ENCODE results near the gene LRCH4. TPM values are rescaled to one million over a fixed set of nuclear protein-coding genes. Genes with fewer than 3 reads are reported as not detected.

The LRCH4 gene
- polyA plus RNA-seq, 12 donors: 16.7 to 39.5 (median 23.7) TPM; not detected in 1

DNA sequence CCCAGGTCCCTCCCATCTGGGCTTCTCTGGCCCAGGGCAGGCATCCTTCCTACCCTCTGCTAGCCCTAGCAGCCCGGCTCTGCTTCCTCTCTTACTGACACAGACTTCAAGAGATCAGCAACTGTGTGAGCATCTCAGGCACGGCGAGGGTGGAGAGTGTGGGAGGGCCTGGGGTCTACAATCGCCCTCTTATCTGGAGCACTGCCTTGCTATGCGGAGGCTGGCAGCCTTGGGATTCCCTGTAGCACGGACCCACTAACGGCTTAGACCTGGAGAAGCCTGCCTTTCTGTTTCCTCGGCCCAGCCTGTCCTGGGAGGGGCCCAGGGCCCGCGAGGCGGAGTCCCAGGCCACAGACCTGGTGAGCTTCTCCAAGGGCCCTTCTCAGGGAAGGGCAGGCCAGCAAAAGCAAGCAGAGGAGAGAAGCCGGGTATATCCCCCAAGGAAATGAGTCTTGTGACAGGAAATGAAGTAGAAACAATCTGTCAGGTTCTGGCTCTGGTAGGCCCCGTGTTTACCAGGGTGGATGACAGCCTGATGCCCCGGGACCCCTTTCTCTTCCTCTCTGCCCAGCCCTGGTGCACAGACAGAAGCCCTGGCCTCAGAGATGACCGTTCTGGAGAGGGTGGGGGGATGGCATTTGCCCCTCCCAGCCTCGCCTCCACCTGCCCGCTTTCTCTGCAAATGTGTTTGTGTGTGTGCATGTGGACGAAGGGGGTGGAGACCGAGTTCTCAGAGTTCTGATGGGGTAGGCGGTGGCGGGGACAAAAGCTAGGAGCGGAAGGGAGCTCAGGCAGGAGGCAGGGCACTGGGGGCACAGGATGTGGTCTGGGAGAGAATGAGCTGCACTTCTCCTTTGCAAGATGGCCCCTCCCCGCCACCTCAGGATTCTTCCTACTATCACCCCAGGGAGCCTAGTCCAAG is 2.5 kb downstream of the LRCH4 start:
- DNase-seq: no peak

DNA sequence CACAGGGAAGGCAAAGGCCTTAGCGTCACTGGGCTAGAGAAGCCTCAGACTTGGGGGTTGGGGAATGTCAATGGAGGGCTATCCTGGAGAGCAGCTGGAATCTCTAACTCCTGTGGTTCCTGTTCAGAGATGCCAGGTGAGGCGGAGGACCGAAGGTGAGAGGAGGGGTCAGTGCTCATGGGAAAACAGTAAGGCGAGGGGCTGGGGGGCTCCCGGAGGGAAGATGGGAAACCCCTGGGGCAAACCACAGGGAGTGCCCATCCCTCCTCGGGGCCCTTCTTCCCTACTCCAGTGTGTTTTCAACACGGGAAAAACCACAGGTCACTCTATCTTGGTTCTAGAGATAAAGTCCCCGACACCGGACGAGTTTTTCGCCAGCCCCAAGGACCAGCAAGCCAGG is 3.3 kb downstream of the LRCH4 start:
- no peak for DNase-seq

DNA sequence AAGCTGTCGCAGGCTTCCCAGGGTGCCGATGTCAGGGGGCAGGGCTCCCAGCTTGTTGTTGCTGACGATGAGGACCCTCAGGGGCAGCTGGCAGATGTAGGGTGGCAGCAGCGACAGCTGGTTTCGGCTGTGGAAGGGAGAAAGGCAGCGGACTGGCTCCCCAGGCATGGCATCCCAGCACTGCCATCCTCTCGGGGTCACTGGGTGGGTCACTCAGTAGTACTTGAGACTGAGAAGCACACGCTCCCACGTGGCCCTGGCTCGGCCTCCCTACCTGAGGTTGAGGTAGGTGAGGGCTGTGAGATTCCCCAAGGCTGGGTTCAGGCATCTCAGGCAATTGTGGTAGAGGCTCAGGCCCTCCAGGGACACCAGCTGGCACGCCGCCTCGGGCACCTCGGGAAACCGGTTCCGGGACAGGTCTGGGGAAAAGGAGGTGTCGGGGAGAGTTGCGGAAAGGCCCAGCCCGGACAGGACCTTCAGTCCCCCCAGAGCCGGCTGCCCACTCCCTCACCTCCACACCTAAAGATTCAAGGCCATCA is 3.8 kb downstream of the LRCH4 start:
- no peak for DNase-seq

DNA sequence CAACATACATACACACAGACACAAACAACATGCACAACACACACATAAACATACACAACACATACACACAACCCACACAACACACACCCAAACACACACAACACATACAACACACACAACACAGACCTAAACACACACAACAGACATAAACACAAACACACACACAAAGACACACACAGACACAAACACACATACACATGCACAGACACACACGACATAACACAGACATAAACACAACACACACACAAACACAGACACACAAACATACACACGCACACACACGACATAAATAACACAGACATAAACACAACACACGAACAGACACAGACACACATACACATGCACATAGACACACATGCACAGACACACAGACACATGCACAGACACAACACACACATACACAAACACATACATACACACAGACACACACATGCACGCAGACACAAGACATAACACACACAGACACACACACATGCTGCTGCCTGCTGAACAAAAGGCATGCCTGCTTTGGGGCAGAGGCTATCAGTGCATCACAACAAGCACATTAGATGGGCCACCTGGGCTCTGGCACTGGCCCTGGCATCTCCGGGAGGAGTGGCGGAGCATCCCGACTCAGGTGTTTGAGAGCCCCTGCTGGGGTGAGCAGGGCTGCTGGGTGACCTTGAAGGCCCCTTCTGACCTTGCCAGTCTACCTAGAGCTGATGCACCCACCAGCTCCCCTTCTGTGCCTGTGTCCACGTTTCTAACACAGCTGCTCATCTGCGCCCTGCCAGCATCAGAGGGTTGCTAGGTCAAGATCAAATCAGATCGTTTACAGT is 5.3 kb downstream of the LRCH4 start:
- no peak for DNase-seq

DNA sequence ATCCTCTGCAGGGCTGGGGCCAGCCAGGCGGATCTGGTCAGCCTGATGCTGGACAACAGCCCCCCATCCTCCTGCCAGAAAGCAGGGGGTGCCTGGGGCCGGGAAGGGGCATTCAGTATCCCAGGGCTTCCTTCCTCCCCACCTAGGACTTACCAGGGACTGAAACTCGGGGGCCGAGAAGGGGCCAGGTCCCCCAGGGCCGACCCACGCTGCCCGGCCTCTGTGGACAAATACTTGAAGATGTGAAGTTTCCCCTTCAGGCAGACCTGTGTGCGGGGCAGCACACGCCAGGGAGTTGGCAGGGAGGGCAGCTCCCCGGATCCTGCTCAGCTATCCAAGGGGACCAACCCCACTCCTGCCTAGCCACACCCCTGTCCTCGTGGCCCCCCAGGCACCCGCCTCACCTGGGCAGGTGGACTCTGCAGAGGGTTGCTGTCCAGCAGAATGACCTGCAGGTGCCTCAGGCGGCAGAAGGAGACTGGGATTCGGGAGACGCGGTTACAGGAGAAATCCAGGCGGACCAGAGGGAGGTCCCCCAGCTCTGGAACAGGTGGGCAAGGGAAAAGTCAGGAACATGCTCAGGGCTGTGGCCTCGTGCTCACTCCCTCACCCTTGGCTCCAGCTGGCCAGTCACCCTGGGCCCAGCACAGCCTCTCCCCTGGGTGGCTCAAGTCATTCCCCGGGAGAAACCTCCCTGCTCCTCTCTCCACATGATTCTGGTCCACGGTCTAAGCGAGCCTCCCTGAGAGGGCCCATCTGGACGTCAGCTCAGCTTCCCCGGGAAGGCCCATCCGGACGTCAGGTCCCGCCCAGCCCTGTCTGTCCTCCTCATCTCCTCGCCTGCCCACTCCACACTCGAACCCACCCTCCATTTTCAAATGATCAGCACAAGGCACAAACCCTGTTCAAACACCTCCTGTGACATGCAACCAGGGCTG is 7.4 kb downstream of the LRCH4 start:
- DNase-seq: no peak

DNA sequence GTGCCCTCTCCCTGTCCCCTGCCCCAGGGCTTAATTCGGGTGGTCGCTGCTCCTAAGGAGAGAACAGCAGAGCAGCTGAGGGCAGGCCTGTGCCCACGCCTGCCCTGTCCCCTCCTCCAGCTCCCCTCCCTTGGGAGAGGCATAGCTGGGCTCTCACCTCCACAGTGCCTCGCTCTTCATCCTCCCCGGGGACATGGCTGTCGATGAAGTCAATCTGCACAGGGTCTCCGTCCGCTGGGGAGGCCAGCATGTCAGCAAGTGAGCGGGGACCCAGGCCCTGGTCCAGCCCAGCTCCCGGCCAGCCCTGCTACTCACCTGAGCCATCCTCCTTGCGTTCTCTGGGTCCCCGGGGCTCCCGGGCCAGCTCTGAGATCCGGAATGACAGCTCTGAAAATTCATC is 8.4 kb downstream of the LRCH4 start:
- no peak for DNase-seq

DNA sequence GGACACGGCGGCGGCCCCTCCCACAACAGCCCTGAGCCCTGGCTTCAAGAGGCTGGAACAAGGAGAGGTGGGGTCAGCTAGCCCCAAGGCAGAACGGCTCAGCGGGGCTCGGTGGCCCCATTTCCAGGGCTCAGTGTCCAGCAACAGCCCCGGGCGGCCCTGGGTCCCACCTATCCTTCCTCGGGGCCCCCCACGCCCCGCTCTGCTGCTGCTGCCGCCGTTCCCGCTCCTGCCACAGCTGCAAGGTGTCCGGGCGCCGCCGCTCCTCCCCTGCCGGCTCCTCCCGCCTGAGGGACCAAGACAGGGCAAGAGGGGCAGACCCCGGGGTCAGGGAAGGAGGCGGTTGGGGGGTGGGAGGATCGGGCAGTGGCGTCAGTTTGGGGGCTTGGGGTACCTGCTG is 8.8 kb downstream of the LRCH4 start:
- DNase-seq: no peak

DNA sequence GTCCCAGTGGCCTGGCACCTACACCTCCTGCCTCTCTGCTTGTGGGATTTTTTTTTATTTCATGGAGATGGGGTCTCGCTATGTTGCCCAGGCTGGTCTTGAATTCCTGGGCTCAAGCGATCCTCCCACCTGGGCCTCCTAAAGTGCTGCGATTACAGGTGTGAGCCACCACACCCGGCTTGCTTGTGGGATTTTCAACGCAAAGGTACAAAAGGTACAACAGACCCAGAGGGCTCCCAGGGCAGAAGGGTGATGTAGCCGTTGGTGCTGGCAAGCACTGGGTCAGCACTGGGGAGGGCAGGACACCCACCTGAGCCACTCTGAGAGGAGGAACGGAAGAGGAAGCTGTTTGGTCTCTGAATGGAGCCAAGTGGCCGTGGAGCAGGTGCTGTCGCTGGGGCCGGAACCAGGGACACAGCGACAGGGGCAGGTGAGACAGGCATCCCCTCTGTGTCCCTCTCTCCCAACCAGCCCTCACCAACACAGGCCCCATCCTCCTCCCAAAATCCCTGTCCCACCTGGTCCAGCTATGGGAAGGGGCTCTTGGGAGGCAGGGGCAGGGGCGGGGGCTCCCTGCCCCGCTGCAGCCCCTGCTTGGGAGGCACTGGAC is 9.4 kb downstream of the LRCH4 start:
- DNase-seq: no peak

DNA sequence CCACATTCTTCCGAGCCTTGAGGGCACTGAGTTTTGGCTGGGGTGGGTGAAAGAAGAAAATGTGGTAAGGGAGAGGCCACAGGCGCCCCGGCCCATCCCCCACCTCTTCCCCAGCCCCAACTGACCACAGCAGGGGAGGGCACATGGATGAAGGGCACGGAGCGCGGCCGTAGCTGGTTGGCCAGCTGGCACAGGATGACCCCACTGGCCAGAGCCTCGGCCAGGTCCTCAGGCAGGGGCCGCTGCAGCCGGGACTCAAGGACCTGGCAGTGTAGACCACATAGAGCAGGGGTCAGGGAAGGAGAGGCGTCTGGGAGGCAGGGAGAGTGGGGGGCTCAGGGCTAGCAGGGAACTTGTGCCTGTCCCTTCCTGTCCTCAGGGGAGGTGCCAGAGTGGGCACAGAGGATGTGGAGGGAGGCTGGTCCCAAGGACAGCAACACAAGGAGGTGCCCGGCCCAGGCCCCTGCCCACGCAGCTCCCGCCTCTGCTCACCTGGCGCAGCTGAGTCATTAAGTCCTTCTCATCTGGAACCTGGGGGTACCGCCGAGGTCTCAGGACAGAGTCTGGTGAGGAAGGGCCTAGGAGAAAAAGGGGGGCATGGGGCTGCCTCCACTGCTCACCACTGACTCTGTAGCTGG is 10.1 kb downstream of the LRCH4 start:
- no peak for DNase-seq

DNA sequence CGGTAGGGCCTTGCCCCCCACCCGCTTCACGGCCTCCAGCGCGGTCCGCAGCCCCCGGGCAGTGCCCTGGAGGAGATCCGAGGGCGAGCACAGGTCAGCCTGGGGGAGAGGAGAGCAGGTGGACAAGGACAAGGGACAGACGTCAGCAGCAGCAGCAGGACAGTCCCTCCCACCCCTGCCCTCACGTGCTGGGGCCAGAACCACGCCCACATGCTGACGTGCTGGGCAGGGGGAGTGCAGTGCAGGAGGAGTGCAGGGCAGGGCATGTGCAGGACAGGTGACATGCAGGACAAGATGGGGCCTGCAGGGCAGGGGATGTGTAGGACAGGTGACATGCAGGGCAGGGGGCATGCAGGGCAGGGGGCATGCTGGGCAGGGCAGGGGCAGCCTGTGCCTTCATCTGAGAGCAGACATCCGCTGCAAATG is 10.7 kb downstream of the LRCH4 start:
- DNase-seq: no peak

DNA sequence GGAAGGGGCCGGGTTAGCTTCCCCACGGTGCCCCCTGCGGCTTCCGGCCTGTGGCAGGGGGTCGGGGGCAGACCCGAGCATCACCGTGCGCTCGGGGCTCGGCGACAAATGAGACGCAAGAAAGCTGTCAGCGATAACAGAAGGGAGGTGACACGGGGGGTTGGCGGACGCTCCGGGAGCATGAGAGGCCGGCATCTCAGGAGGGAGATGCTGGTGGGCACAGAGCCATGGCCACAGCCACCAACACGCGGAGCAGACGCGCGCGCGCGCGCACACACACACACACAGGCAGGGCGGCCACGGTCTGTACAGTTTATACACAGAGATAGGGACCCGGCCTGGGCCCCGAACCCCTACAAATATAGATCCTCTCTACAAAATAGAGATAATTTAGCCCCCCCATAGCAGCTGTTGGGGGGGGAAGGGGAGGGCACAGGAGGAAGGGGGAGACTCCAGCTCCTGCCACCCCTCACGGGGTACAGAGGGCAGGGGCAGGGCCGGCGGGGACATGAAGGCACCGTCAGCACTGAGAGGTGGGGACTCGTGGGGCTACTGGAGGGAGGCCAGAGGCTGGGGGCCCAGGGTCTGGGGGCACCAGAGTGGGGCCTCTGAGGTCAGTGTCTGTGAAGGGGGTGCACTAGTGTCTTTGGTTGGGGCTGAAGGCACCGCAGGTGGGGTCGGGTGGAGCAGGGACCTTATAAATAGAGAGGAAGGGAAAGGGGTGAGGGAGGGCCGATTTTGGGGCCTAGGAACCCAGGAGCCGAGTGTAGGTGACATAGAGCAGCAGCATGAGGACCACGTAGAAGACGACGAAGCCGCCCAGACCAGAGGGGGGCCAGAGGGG is 11.3 kb downstream of the LRCH4 start:
- DNase-seq: no peak

DNA sequence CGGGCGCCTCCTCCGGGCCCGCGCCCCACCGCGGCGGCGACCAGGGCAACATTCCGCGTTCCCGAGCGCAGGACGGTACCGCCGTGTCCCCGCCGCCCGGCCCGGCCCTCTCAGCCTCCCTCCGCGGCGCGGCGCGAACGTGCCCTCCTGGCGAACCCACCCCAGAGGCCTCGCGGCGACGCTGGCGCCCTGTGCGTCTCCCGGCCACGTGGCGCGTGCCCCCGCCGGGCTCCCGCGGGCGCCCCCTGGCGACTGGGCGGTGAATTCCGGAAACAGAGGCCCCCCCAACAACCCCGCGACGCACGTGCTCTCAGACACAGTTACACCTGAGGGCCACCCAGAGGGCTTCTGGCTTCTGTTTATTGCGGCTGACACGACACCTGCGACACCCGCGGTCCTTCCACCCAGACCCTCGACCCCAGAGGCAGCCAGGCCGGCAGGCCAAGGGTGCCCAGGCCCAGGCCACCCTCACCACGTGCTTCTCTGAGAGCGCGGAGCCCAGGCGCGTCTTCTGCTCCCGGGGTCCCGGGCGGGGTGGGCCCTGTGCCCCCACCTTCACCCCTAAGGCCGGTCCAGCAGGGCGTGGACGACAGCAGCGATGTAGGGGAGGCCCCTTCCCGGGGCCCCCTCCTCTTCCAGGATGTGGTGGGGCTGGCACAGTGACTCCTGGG is 12.1 kb downstream of the LRCH4 start, which contains the start of gene SAP25:
Gene SAP25 (minus strand): TSS at position 210 of the 671 bp plus-strand sequence. CDS start 158 bp downstream, at position 52.
- DNase-seq: no peak

DNA sequence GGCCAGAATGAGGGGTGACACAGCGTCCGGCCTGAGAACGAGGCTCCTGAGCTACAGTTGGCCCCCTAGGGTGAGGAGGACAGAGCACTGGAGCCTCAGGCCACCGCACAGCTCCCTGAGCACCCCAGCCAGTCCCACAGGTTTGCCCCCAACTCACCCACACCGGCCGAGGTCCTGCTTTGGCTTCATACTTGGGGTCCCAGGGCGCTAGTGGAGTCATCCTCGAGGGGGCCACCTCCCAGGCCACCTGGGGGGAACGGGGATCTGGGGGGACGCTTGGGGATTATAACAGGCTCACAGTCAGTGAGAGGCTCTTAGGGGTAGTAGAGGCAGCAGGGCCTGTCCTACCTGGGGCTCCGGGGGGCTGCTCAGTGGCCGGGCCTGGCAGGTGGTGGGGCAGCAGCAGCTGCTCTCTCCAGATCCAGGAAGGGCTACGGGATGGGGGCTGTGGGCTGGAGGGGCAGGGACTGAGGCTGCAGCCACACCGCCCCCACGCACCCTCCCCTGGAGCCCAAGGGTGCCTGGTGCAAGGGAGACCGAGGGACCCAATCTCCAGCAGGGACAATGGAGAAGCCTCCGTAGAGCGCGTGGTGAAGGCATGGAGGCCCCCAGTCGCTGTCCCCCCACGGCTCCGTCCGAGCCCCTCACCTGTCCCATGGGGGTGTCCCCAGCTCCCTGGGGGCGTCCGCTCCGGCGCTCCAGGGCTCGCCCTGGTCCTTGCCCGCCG is 12.8 kb downstream of the LRCH4 start:
- no peak for DNase-seq

DNA sequence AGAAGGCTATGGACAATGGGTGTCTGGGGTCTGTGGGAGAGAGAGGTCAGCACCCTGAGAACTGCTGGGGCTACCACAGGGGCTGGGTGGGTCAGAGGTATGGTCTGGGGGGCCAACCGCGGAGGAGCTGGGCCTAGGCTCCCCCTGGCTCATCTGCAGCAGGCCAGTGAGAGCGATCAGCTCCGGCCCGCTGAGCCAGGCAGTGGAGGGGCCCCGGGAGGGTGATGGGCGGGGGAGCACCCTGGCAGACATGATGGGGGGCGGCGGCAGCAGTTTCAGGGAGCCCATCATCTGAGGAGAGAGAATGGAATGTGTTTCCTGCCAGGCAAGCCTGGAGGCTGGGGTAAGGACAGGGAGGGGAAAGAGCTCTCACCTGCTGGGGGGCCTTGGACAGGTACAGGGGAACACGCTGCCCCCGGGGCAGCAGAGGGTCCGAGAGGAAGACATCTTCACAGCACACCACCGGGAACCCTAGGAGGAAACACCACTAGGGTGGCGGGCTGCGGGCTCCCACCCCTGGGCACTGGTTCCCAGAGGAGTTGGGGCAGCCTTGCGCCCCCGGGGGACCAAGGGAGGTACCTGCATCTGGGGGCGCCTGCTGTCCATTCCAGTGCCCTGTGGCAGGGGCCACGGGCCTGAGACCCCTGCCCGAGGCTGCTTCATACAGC is 13.5 kb downstream of the LRCH4 start:
- no peak for DNase-seq

DNA sequence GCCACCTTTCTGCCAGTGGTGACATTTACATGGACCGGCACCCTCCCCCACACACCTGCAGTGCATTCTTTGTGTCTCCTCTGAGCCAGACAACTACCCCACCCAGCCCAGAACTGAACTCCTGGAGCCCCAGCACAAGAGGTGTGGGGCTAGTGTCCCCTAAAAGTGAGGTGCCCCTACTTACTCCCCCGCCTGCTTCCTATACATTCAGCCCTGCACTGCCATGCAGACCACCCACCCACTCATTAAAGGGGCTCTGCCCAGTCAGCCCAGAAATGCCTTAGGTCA is 14.2 kb downstream of the LRCH4 start:
- no peak for DNase-seq

DNA sequence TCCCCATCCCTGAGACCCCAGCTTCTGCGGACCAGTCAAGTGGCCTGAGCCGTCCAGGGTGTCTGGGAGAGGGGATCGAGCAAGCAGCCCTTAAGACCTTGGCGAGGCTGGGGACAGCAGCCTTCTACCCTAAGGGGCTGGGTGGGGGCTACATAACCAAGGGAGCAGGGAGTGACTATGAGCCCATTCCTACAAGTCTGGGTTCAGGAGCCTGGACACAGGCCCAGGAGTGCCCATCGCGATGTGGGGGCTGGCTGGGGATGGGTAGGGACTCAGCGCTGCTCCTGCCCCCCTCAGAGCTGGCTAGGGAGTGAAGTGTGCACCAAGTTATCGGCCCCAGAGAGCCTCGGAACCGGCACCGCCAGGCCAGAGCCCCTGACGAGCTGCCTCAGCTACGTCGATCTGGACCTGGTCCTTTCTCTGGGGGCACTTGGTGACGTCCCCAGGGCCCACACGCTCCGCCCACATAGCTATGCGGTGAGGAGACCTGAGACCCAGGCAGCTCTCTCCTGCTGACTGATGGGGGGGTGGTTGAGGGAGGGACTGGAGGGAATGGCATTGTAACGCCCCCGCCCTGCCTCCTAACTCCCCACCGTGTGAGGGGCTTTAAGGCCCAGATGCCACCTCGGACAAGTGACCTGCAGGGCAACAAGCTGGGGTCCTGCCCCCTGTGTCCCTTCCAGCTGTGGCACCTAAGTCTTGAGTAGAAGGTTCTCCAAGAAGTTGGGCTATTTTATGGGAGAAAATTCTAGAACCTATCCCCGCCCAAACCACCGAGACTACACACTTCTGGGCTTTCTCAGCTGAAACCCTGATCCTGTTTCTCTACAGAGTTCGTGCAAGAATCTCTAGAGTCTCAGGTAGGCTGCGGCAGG is 14.7 kb downstream of the LRCH4 start:
- no peak for DNase-seq
